Measurements from ENCODE around the gene UNC45B. TPM values are rescaled to one million over a fixed set of nuclear protein-coding genes. Genes with fewer than 3 reads are reported as not detected.

Gene UNC45B, protein sequence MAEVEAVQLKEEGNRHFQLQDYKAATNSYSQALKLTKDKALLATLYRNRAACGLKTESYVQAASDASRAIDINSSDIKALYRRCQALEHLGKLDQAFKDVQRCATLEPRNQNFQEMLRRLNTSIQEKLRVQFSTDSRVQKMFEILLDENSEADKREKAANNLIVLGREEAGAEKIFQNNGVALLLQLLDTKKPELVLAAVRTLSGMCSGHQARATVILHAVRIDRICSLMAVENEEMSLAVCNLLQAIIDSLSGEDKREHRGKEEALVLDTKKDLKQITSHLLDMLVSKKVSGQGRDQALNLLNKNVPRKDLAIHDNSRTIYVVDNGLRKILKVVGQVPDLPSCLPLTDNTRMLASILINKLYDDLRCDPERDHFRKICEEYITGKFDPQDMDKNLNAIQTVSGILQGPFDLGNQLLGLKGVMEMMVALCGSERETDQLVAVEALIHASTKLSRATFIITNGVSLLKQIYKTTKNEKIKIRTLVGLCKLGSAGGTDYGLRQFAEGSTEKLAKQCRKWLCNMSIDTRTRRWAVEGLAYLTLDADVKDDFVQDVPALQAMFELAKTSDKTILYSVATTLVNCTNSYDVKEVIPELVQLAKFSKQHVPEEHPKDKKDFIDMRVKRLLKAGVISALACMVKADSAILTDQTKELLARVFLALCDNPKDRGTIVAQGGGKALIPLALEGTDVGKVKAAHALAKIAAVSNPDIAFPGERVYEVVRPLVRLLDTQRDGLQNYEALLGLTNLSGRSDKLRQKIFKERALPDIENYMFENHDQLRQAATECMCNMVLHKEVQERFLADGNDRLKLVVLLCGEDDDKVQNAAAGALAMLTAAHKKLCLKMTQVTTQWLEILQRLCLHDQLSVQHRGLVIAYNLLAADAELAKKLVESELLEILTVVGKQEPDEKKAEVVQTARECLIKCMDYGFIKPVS
- total RNA-seq (2014; rRNA removed; shearing (Covaris generic)) (not detected in 2 replicates), polyA plus RNA-seq (2016; fragmentation: Nextera tagmentation; extraction: Ambion mirVana) (not detected in 2 replicates)

DNA sequence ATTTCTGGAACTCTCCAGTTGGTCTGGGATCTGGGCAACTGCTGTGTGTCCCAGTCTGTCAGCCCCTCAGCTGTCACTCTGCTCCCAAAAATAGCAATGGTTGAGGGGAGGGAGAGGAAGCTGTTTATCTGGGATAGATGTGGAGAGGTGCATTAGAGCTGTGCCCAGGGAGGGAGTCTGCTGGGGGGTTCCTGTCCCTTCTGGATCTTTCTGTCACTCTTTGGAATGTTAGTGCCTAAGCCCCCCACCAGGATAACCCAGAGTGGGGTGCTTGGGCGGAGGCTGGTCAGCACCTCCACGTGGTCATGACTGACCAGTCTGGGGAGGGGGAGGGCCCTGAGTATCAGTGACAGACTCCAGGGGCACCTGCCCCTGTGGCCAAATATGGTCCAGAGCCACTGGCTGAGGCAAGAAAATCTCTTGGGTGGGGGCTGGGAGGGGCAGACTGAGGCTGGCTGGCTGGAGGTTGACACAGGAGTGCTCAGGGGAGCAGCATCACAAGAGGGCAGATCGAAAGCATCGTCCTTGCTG lies at the start of gene UNC45B:
UNC45B (plus strand) TSS at position 443 of the 531 bp plus-strand sequence. CDS start 447 bp downstream, outside the sequence.
- in situ Hi-C loops (cut with MboI): no loop called here
- Histone ChIP-seq H3K27me3 (replicated peaks; ENCODE audit: insufficient read depth) (no peaks in the 10 kb centered on the region; the same call in 1 of the 2 replicates), H3K9ac (no peak within 1 kb of the TSS), H3K4me1 (ENCODE audit: insufficient read depth) (no peaks in the 10 kb centered on the region), H4K20me1 (ENCODE audit: insufficient read depth) (no peaks in the 10 kb centered on the region), H3K36me3 (ENCODE audit: low read depth) (no peaks in the 10 kb centered on the region), H3F3A (ENCODE audit: insufficient read depth) (no peaks in the 10 kb centered on the region), H3K4me3 (no peak within 1 kb of the TSS), H3K79me2 (ENCODE audit: insufficient read depth) (no peaks in the 10 kb centered on the region), H3K4me2 (ENCODE audit: unreplicated experiment) (no peak within 1 kb of the TSS), H3K9me2 (ENCODE audit: insufficient read depth) (no peaks in the 10 kb centered on the region), H3K9me3 (ENCODE audit: low read depth) (no peaks in the 10 kb centered on the region), H3K27ac (no peak within 1 kb of the TSS), H2AFZ (no peak within 1 kb of the TSS)
- no peak for DNase-seq
- 61 to 68% methylated on average over 4 of the region's 4 CpGs for WGBS, 2 experiments (ENCODE audit: low coverage in 1 of 2, low lambda C conversion rate in 2 of 2, missing lambda C conversion rate in 2 of 2)
- no peak for TF ChIP-seq EZH2phosphoT487 (IDR thresholded peaks at IDR 0.05; ENCODE audit: insufficient read depth, low read depth)
- TF ChIP-seq EZH2 (IDR thresholded peaks at IDR 0.05; ENCODE audit: insufficient read depth, poor library complexity, severe bottlenecking): no peak

DNA sequence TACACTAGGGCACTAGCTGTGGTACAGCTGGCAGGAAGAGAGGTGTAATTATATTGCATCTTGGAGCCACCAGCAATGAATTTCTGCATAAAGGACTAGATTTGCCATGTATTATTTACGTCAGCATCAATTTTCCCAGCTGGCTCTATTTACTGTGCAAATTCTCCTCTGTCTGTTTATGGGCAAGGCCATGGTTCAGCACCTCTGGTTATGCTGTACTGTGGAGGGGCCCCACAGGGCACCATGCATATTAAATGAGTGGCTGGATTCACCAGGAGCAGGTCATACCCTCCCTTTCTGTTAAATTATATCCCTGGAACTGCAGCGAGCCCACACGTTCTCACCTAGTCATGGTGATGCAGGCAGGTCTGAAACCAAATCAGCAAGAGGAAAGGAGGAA lies 47.7 kb upstream of the UNC45B start:
- H3K9me2 ChIP-seq (ENCODE audit: insufficient read depth): no peaks in the 10 kb centered on the region
- H3K4me1 ChIP-seq (ENCODE audit: insufficient read depth): 0 out of 2 replicates have a peak, but pooled peaks cover 5% of the 10 kb centered on the region
- H3K27ac ChIP-seq: no peak overlapping the region
- H4K20me1 ChIP-seq (ENCODE audit: insufficient read depth): no peaks in the 10 kb centered on the region
- H3K4me3 ChIP-seq: no peak overlapping the region
- H3K79me2 ChIP-seq (ENCODE audit: insufficient read depth): no peaks in the 10 kb centered on the region
- in situ Hi-C loops (cut with MboI): loop anchor here (25.0 kb wide), 3 partner anchors 563 to 1412 kb away; no protein-coding TSS in a partner anchor
- H3F3A ChIP-seq (ENCODE audit: insufficient read depth): 0 out of 2 replicates have a peak, but pooled peaks cover 9% of the 10 kb centered on the region
- no peak overlapping the region for H3K4me2 ChIP-seq (ENCODE audit: unreplicated experiment)
- no peak overlapping the region for H2AFZ ChIP-seq
- 76 to 79% methylated on average over 3 of the region's 3 CpGs for WGBS, 2 experiments (ENCODE audit: low coverage in 1 of 2, low lambda C conversion rate in 2 of 2, missing lambda C conversion rate in 2 of 2)
- no peak overlapping the region for H3K9ac ChIP-seq
- DNase-seq: no peak
- H3K9me3 ChIP-seq (ENCODE audit: low read depth): no peaks in the 10 kb centered on the region
- H3K27me3 ChIP-seq (replicated peaks; ENCODE audit: insufficient read depth): no peaks in the 10 kb centered on the region
- TF ChIP-seq EZH2 (IDR thresholded peaks at IDR 0.05; ENCODE audit: insufficient read depth, poor library complexity, severe bottlenecking) (no peak), EZH2phosphoT487 (IDR thresholded peaks at IDR 0.05; ENCODE audit: insufficient read depth, low read depth) (no peak)
- H3K36me3 ChIP-seq (ENCODE audit: low read depth): no peaks in the 10 kb centered on the region; the same call in 1 of the 2 replicates

DNA sequence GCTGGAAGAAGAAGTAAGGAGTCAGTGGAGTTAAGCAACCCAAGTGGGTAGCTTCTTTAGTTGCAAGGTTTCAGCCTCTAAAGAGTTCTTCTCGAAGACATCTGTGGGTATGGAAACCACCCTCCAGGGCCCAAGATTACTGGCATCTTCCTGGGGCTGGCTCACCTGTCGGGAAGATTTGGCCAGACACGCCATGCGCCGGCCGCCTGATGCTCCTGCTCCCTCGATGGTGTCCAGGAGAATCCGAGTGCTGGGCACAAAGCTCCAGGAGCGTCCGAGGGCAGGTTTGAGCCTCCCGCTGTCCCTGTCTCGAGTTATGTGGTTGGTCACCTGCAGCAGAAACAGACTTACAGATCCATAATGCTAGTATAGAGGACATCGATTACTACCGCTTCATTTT lies 46.6 kb upstream of the UNC45B start:
- Histone ChIP-seq H3K4me1 (ENCODE audit: insufficient read depth) (no peaks in the 10 kb centered on the region), H3K9ac (no peak overlapping the region), H3K9me3 (ENCODE audit: low read depth) (no peaks in the 10 kb centered on the region), H3K36me3 (ENCODE audit: low read depth) (peaks cover 3% of the 10 kb centered on the region; the same call in 1 of the 2 replicates), H3K4me3 (no peak overlapping the region), H3K9me2 (ENCODE audit: insufficient read depth) (no peaks in the 10 kb centered on the region), H4K20me1 (ENCODE audit: insufficient read depth) (no peaks in the 10 kb centered on the region), H2AFZ (no peak overlapping the region), H3K27me3 (replicated peaks; ENCODE audit: insufficient read depth) (no peaks in the 10 kb centered on the region), H3K4me2 (ENCODE audit: unreplicated experiment) (no peak overlapping the region), H3K27ac (no peak overlapping the region), H3F3A (ENCODE audit: insufficient read depth) (no peaks in the 10 kb centered on the region), H3K79me2 (ENCODE audit: insufficient read depth) (no peaks in the 10 kb centered on the region)
- no peak for DNase-seq
- no peak for TF ChIP-seq EZH2phosphoT487 (IDR thresholded peaks at IDR 0.05; ENCODE audit: insufficient read depth, low read depth)
- no peak for TF ChIP-seq EZH2 (IDR thresholded peaks at IDR 0.05; ENCODE audit: insufficient read depth, poor library complexity, severe bottlenecking)
- WGBS, 2 experiments (ENCODE audit: low coverage in 1 of 2, low lambda C conversion rate in 2 of 2, missing lambda C conversion rate in 2 of 2): 97% methylated on average over 14 of the region's 14 CpGs
- in situ Hi-C loops (cut with MboI): loop anchor here (25.0 kb wide), 2 partner anchors 564 to 689 kb away; no protein-coding TSS in a partner anchor

DNA sequence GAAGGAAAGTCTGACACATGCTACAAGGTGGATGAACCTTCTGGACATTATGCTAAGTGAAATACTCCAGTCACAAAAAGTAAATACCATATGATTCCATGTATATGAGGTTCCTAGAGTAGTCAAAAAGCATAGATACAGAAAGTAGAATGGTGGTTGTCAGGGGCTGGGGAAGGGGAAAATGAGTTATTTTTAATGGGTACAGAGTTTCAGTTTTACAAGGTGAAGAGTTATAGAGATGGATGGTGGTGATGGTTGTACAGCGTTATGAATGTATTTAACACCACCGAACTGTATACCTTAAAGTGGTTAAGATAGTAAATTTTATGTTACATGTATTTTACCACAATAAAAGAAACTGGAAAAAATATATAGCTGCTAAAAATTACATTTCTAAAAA lies 45.9 kb upstream of the UNC45B start:
- Histone ChIP-seq H4K20me1 (ENCODE audit: insufficient read depth) (no peaks in the 10 kb centered on the region), H2AFZ (no peak overlapping the region), H3K9me2 (ENCODE audit: insufficient read depth) (no peaks in the 10 kb centered on the region), H3K9ac (no peak overlapping the region), H3K4me1 (ENCODE audit: insufficient read depth) (no peaks in the 10 kb centered on the region), H3K9me3 (ENCODE audit: low read depth) (no peaks in the 10 kb centered on the region), H3K27ac (no peak overlapping the region), H3K4me3 (no peak overlapping the region), H3K27me3 (replicated peaks; ENCODE audit: insufficient read depth) (no peaks in the 10 kb centered on the region), H3F3A (ENCODE audit: insufficient read depth) (no peaks in the 10 kb centered on the region), H3K79me2 (ENCODE audit: insufficient read depth) (no peaks in the 10 kb centered on the region), H3K4me2 (ENCODE audit: unreplicated experiment) (no peak overlapping the region), H3K36me3 (ENCODE audit: low read depth) (peaks cover 3% of the 10 kb centered on the region; the same call in 1 of the 2 replicates)
- no peak for TF ChIP-seq EZH2phosphoT487 (IDR thresholded peaks at IDR 0.05; ENCODE audit: insufficient read depth, low read depth)
- no peak for TF ChIP-seq EZH2 (IDR thresholded peaks at IDR 0.05; ENCODE audit: insufficient read depth, poor library complexity, severe bottlenecking)
- no peak for DNase-seq
- WGBS, 2 experiments (ENCODE audit: low coverage in 1 of 2, low lambda C conversion rate in 2 of 2, missing lambda C conversion rate in 2 of 2): 99 to 100% methylated on average over 2 of the region's 2 CpGs
- in situ Hi-C loops (cut with MboI): loop anchor here (25.0 kb wide), 2 partner anchors 564 to 689 kb away; no protein-coding TSS in a partner anchor

Measured in GM23248 (cell line).